COLO829 (cell line): ENCODE results near the gene MTMR12.

Experiments used
- DNase-seq: peaks from one replicate; pipeline ENCODE4 v3.0.0; 2012; ENCODE audit warnings: low spot score

Gene MTMR12

DNA sequence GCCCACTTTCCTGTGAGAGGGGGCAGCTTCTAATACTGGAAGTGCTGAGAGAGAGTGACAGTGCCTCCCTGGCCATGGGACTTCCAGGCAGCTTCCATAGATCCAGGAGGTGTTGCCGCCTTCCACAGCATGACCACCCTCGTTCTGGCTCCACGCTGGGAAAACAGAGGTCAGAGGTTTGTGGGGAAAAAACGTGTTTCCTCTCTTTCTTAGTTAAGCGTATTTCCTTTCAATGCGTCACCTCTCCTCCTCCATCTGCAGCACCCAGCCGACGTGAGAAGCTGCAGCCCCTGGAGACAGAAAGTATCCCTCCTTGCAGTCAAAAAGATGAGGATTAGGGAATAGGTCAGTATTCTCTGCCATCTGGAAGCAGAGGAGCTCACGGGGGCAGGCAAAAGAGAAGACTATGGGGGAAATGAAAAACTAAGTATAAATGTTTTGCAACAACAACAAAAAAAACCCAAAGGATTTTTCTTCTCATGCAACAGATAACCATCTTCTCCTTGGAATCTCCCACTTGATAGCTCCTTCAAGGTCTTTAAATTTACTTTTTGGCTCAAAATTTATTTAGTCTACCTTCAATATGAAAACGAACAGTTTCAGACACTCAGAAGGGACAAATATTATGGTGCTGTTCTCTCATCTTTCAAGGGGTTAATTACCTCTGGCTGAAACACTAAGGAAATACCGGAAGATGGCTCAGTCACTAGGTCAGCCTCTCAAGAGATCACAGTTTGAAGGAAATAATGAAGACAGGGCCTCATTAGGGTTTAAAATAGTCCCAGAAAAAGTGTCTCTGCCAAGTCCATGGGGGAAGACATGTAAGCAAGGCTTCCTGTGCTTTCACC lies 38.0 kb downstream of the MTMR12 start:
- no peak for DNase-seq

GRCh38 chr5:32273821-32274220 lies 38.9 kb downstream of the MTMR12 start:
- no peak for DNase-seq

GRCh38 chr5:32272746-32273145 lies 40.0 kb downstream of the MTMR12 start:
- DNase-seq: no peak

DNA sequence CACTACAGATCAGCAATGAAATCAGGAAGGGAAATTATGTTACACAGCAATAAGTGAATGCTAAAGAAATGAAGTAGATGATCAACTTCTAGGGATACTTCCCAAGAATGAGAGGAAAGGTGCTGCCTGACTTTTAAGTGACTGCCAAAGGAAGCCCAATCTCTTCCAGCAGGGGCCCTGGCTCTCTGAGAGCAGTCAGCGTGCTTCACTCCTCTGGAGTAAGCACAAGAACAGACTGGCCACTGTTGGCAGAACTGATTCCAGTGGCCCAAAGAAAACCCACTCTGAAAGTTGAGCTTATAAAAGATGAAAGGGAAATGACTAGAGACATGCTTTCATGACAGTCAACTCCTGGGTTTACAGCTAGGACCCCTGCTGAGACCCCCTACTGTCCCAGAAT lies 41.8 kb downstream of the MTMR12 start:
- no peak for DNase-seq

DNA sequence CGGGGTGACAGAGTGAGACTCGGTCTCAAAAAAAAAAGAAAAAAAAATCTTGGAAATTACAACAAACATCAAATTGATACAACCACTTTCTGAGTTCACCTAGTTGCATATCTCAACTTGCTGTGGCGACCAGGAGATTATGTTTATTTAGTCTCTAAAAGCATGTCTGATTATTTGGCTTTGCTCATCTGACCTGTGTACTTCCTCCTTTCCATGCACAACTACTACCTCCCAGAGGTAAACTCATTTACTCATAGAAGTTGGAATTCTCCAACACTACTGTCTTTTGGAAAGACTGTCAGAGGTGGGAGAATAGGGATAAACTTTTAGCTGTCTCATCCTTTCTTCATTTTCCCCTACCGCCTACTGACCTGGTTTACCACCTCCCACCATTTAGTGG lies 42.6 kb downstream of the MTMR12 start:
- DNase-seq: no peak

- no peak for DNase-seq
These were observed 46.8 kb downstream of the MTMR12 start for GRCh38 chr5:32265902-32266301.

- no peak for DNase-seq
These were observed 47.7 kb downstream of the MTMR12 start for GRCh38 chr5:32264957-32265572.

GRCh38 chr5:32263684-32264083 lies 49.1 kb downstream of the MTMR12 start:
- DNase-seq: no peak

- no peak for DNase-seq
These were observed 51.5 kb downstream of the MTMR12 start for GRCh38 chr5:32261198-32261597.

DNA sequence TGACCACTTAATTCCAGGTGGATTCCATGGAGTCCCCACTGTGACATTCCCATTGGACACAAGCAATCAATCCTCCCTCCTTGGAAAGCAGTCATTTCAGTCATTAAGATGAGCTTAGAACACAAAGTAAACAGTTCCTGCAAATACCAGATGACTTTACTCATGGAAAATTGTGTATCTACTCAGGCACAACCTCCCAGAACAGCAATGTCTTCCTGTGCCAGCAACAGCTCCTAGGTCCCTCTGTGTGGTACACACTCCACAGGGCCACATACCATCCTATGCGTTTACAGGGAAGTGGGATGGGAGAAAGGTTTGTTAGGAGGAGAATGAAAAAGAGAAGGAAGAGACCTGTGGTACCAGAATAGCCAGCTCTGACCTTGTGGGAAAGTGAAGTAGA lies 53.7 kb downstream of the MTMR12 start:
- DNase-seq: no peak

DNA sequence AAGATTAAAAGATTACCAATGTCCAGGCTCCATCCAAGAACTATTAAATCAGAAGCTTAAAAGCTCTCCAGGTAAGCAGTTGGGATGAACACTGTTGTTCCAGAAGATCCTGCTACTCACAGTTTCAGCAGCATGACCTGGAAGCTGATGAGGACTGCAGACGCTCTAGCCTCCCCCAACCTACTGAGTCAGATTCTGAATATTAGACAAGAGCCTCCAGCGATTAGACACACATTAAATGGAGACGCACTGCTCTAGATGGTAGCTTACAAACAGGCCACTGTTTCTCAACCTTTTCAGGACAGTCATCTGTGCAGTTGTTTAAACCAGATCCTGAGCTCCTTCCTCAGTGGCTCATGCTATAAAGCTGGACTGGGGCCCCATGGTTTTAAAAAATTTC lies 54.3 kb downstream of the MTMR12 start:
- DNase-seq: no peak

- no peak for DNase-seq
These were observed 57.2 kb downstream of the MTMR12 start for GRCh38 chr5:32255540-32255900.

DNA sequence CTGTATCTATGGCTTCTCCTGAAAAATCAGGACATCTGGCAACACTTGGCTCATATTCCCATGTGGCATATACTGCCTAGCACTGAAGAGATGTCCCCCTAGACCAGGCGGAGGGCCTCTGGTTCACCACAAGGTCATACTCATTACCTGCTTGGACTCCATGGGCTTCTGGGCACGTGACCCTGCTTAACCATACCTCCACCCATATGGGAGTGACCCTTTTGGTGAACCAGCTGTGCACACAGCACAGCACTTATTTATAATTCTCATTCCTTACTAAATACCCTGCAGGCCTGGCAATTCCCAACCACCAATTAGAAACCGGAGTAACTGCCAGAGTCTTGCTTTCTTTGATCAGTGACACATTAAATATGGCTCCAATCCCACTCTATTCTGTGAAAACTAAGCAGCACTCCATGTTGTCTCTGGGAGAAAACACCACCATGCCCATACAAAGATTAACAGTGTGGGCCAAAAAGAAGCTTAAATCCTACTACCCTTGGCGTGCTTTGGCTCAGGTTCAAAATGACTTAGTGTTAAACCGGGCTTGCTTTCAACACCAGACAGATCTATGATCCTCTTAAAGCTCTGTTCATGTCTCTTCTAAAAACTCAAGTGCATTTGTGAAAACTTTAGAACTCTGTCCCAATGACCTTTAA lies 57.7 kb downstream of the MTMR12 start:
- no peak for DNase-seq

DNA sequence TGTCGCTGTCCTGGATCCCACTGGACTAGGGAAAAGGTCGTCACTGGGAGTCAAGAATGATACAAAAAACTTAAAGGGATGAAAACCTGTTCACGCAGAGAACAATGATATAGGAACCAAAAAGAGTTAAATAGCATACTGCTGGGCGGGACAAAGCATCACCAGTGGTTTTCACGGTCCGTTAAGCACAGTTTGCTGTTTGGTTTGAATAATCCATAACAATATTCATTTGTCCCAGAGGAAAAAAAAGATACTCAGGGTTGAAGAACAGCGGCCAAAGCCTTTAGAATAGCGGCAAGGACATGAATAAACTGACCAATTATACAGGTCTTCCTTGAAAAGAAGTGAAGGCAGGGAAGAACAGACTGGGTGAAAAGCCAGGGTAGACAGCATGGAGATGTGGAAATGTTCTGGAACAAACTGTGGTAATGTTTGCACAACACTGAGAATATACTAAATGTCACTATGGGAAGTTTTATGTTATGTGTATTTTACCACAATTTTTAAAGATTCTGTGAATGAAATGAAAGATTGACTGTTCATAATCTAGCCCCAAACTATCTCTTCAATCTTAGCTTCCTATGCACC lies 60.8 kb downstream of the MTMR12 start:
- DNase-seq: no peak

GRCh38 chr5:32249668-32250067 lies 63.1 kb downstream of the MTMR12 start:
- DNase-seq: no peak

- DNase-seq: no peak
These were observed 67.0 kb downstream of the MTMR12 start for GRCh38 chr5:32245742-32246141.

DNA sequence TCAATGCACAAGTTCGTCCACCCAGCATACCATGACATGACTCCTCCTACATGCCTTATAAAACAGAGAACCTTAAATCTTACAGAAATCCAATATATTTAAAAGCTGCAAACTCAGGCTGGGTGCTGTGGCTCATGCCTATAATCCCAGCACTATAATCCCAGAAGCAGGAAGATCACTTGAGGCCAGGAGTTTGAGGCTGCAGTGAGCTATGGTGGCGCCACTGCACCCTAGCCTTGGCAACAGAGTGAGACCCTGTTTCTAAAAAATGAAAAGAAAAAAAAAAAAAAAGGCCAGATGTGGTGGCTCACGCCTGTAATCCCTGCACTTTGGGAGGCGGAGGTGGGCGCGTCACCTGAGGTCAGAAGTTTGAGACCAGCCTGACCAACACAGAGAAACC lies 68.7 kb downstream of the MTMR12 start:
- DNase-seq: no peak

DNA sequence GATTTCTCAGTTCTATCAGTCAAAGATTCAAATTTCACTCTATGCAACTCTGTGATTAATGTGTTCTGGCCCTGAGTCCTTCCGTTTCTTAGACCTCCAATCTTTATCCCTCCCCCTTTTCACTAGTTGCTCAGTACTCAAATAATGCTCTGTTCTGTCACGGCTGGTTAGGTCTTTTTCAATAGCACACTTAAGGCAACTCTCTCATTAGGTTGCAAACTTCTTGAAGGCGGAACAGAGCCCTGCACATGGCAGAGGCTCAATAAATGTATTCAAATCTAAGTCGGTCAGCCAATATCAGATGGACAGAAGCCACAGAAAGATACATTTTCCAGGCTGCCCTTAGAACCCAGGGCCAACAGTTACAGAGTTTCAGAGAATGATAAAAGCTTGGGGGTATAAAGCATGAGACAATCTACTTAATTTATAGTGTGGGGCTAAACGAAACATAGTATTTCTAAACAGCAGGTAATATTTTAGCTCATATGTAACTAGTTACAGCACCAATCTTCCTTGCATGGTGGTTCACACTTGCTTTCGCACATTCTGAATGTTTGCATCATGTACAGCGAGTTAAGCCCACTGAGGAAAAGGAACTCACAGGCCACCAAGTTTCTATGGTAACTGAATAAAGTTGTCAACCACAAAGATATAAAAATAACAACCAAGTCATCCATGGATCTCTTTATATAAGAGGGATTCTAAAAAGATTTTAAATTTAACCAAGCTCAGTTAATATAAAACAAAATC lies 71.5 kb downstream of the MTMR12 start:
- DNase-seq: no peak

GRCh38 chr5:32239385-32239784 lies 73.4 kb downstream of the MTMR12 start:
- no peak for DNase-seq

DNA sequence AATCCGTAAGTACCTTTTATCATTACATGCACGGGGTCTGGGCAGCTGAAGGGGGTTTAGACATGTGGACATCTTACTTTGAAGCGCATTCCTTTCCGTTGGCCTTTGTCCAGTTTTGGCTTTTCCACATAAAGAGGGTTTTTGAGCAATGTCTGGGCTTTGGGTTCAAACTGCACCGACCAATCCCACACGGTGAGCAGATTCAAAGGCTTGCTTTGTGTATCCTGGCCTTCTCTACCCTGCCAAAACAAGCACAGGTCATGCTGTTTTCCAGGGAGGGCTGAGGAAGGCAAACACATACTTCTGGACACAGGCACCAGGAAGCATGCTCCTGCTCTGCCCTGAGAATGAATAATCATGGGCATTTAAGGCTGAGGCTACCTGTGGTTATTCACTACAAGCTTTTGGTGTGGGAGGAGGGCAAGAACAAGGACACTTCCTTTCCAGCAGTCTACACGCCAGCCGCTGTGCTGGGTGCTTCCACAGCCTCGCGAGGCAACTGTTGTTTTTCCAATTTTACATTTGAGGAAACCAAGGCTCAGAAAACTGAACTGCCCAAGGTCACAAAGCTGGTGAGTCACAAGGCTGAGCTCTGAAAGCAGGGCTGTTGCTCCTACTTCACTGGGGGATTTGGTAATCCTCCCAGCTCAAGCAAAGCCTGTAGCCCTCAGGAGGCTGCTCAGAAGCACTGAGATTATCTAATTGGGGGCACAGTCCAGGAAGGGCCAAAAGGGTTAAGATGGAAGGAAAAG lies 78.9 kb downstream of the MTMR12 start:
- DNase-seq: peak; percentile 76

GRCh38 chr5:32233220-32233695 lies 79.5 kb downstream of the MTMR12 start:
- no peak for DNase-seq
